ENCODE measurements around the gene TCERG1L. TPM values are rescaled to one million over a fixed set of nuclear protein-coding genes. Genes with fewer than 3 reads are reported as not detected.

The TCERG1L gene
- total RNA-seq, 4 donors from 2014 or later: 0.41 TPM; not detected in 3

DNA sequence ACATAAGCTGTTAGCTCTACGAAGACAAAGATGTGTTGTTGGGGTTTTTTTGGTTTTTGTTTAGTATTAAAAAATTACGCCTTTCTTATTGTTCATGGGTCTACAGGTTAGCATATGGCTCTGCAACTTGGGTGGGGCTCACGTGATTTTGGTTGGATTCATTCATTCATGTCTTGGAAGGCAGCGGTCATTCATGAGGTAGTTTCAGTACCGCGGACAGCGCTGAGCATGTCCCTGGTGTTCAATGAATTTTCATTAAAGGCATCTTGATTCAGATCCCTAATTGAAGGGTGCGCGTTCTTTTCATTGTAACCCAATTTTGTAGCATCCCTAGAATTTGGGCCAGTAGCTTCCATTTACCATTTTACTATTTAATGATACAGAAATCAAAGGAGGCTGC lies 42.9 kb upstream of the TCERG1L start:
- H3K36me3 ChIP-seq: no peaks in the 10 kb centered on the region
- no peaks in the 10 kb centered on the region for H3K9me3 ChIP-seq
- H3K4me3 ChIP-seq: no peak overlapping the region
- intact Hi-C loops (cut with DNase I; ENCODE audit: low total_unique reads): no loop called here
- H3K27ac ChIP-seq: no peak overlapping the region
- DNase-seq: no peak
- TF ChIP-seq POLR2A (IDR thresholded peaks at IDR 0.05): no peak
- TF ChIP-seq, protein P1, sequence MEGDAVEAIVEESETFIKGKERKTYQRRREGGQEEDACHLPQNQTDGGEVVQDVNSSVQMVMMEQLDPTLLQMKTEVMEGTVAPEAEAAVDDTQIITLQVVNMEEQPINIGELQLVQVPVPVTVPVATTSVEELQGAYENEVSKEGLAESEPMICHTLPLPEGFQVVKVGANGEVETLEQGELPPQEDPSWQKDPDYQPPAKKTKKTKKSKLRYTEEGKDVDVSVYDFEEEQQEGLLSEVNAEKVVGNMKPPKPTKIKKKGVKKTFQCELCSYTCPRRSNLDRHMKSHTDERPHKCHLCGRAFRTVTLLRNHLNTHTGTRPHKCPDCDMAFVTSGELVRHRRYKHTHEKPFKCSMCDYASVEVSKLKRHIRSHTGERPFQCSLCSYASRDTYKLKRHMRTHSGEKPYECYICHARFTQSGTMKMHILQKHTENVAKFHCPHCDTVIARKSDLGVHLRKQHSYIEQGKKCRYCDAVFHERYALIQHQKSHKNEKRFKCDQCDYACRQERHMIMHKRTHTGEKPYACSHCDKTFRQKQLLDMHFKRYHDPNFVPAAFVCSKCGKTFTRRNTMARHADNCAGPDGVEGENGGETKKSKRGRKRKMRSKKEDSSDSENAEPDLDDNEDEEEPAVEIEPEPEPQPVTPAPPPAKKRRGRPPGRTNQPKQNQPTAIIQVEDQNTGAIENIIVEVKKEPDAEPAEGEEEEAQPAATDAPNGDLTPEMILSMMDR (IDR thresholded peaks at IDR 0.05): no peak
- no peaks in the 10 kb centered on the region for H3K27me3 ChIP-seq
- no peaks in the 10 kb centered on the region for H3K4me1 ChIP-seq

DNA sequence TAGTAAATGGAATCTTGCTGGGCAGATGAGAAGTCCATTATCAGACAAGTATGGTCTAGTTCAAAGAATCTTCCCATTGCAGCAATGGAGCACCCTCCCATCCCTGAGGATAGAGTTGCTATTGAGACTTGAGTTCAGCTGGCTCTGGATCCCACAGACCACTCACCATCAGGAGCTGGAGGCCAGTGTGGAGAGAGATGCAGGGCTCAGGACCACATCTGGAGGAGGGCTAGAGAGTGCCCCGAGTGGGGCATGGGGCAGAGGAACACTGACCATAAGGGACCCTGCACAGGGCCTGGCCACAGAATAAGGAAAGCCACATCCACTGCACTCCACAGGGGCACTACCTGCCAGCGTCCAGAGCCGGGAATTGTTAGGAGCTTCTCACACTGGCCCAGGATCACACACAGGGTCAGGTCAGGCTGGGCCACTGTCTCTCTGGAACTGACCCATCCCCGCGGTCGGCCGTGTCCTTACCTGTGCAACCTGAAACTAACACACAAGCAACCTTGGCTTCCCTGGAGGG lies 41.3 kb upstream of the TCERG1L start:
- H3K4me3 ChIP-seq: no peak overlapping the region
- H3K9me3 ChIP-seq: no peaks in the 10 kb centered on the region
- H3K27ac ChIP-seq: no peak overlapping the region
- H3K27me3 ChIP-seq: no peaks in the 10 kb centered on the region
- H3K36me3 ChIP-seq: no peaks in the 10 kb centered on the region
- no peak for DNase-seq
- no peaks in the 10 kb centered on the region for H3K4me1 ChIP-seq
- intact Hi-C loops (cut with DNase I; ENCODE audit: low total_unique reads): no loop called here
- TF ChIP-seq, protein P1 (IDR thresholded peaks at IDR 0.05): no peak
- TF ChIP-seq POLR2A (IDR thresholded peaks at IDR 0.05): no peak

DNA sequence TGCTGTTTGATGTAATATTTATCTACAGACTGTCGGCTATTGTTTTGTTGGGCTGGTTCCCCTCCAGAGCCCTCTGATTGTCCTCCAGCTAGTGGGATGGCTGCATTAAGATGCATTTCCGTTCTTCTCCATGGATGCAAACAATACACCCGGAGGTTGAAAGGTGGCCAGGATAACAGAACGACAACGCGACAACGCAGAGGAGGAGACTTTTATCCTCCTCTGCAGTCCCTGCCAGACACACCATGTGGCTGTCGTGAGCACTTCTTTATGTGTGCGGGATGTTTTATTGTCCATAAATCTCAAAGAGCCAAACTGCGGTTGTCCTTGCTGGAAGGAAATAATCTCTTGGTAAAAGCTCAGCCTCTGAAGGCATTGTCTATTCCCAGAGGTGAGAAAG lies 39.1 kb upstream of the TCERG1L start:
- no peak for TF ChIP-seq POLR2A (IDR thresholded peaks at IDR 0.05)
- TF ChIP-seq, protein P1 (IDR thresholded peaks at IDR 0.05): no peak
- Histone ChIP-seq H3K27ac (no peak overlapping the region), H3K4me1 (no peaks in the 10 kb centered on the region), H3K4me3 (no peak overlapping the region), H3K27me3 (no peaks in the 10 kb centered on the region), H3K36me3 (no peaks in the 10 kb centered on the region), H3K9me3 (no peaks in the 10 kb centered on the region)
- intact Hi-C loops (cut with DNase I; ENCODE audit: low total_unique reads): no loop called here
- DNase-seq: no peak

DNA sequence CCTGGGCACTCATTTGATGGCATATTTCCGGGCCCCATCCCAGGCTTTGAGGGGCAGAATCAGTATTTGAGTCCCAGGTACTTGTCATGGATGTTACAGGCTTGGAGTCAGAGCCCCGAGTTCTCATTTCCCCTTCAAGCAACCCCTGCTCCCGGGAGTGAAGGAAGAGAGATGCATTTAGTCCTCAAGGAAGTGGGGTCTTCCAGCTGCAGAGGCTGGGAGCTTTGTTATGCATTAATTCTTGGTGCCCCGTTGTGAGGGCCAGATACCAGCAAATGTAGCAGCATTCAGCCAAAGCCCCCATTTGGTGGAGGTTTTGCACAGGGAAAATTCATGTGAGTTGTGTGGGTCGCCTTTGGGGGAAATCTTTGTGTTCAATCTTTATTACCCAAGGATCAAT lies 38.7 kb upstream of the TCERG1L start:
- TF ChIP-seq, protein P1 (IDR thresholded peaks at IDR 0.05): no peak
- TF ChIP-seq POLR2A (IDR thresholded peaks at IDR 0.05): no peak
- no peak overlapping the region for H3K27ac ChIP-seq
- intact Hi-C loops (cut with DNase I; ENCODE audit: low total_unique reads): no loop called here
- DNase-seq: no peak
- H3K36me3 ChIP-seq: no peaks in the 10 kb centered on the region
- H3K4me1 ChIP-seq: no peaks in the 10 kb centered on the region
- H3K27me3 ChIP-seq: no peaks in the 10 kb centered on the region
- H3K4me3 ChIP-seq: no peak overlapping the region
- H3K9me3 ChIP-seq: no peaks in the 10 kb centered on the region

DNA sequence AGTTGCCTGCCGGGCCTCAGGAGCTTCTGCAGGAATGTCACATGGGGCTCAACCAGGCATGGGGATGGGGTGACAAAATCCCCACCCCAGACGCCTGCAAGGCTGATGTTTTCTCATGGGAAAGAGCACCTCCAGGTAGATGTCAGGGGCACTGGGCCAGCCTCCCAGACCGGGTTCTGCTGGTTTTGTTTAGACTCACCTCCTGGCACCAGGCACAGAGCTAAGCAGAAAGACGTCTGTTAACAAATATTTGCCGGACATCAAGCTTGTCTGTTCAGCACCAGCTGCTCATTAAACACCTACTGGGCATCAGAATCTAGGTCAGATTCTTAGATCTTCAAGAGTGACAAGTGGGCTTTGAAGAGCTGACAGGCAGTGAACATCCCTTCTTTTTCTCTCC lies 34.9 kb upstream of the TCERG1L start:
- Histone ChIP-seq H3K27ac (no peak overlapping the region), H3K9me3 (no peaks in the 10 kb centered on the region), H3K4me1 (no peaks in the 10 kb centered on the region), H3K4me3 (no peak overlapping the region), H3K36me3 (no peaks in the 10 kb centered on the region), H3K27me3 (no peaks in the 10 kb centered on the region)
- TF ChIP-seq, protein P1 (IDR thresholded peaks at IDR 0.05): no peak
- TF ChIP-seq POLR2A (IDR thresholded peaks at IDR 0.05): no peak
- intact Hi-C loops (cut with DNase I; ENCODE audit: low total_unique reads): no loop called here
- DNase-seq: no peak
